Mammary epithelial cell (primary cell): ENCODE results near the gene DHCR7.

Source experiments
- EZH2 ChIP-seq: IDR thresholded peaks from 2 replicates; pipeline ENCODE4 v1.6.1; 2012; ENCODE audit warnings: low read length, inconsistent platforms, borderline replicate concordance
- TF ChIP-seq, protein P1 (sequence below), 2 donors: IDR thresholded peaks in 1 of 2; conservative IDR thresholded peaks in 1 of 2; 2 replicates each; pipeline ENCODE4 v1.5.1; 2011 to 2012; ENCODE audit warnings: inconsistent platforms in 2 of 2, low read length in 2 of 2, mild to moderate bottlenecking in 2 of 2, control low read depth in 1 of 2, low read depth in 1 of 2; ENCODE audit not compliant: insufficient read depth in 1 of 2; ENCODE audit errors: extremely low read depth in 1 of 2

DNA sequence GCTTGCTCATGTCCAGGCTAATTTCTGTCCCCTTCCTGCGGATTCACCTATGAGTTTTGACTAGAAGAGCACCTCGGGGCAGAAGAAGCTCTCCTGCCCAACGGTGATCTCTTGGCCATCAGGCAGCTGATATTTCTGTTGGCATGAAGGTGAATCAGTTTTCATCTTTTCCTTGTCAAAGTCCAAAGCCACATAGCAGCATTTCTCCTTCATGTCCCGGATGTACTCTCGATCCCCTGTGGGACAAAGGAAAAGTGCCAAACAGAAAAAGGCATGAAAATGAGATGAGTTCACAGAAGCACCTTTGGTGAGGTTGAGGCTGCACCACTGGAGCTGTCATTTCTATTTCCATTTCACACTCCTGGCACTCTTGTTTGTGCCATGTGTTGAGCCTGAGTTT is 56.8 kb downstream of the DHCR7 start:
- TF ChIP-seq, protein P1, sequence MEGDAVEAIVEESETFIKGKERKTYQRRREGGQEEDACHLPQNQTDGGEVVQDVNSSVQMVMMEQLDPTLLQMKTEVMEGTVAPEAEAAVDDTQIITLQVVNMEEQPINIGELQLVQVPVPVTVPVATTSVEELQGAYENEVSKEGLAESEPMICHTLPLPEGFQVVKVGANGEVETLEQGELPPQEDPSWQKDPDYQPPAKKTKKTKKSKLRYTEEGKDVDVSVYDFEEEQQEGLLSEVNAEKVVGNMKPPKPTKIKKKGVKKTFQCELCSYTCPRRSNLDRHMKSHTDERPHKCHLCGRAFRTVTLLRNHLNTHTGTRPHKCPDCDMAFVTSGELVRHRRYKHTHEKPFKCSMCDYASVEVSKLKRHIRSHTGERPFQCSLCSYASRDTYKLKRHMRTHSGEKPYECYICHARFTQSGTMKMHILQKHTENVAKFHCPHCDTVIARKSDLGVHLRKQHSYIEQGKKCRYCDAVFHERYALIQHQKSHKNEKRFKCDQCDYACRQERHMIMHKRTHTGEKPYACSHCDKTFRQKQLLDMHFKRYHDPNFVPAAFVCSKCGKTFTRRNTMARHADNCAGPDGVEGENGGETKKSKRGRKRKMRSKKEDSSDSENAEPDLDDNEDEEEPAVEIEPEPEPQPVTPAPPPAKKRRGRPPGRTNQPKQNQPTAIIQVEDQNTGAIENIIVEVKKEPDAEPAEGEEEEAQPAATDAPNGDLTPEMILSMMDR (conservative IDR thresholded peaks at IDR 0.05 in 1 of 2, IDR thresholded peaks at IDR 0.05 in 1 of 2; ENCODE audit: extremely low read depth in 1 of 2, insufficient read depth in 1 of 2, low read depth in 1 of 2, low read length in 2 of 2) = no peak
- TF ChIP-seq EZH2 = no peak
